Measurements from ENCODE around the gene FAM234B.

DNA sequence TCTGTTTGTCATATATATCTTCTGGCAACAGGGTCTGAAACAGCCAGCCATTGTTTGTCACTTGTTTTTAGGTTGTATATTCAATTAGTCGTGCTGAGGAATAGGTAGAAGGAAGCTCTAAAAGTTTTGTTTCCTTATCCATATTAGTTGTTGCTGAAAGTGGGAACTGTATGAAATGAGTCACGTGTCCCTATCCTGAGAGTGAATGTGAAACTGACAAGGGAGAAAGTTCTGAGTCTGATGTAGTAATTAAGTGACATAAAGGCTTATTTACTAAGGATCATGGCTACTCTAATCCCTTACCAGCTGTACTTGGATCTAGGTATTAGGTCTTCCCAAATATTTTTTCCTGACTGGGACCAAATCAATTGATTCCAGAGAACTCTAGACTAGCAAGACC lies 16.4 kb downstream of the FAM234B start:
- TF ChIP-seq CTCF (IDR thresholded peaks at IDR 0.05) (no peak), POLR2A (IDR thresholded peaks at IDR 0.05; ENCODE audit: low read depth) (no peak), POLR2AphosphoS5 (IDR thresholded peaks at IDR 0.05) (no peak), EP300 (IDR thresholded peaks at IDR 0.05) (no peak)

All from esophagus muscularis mucosa (tissue), 4 donors.